HUDEP-2 (cell line): ENCODE measurements around the gene ACADVL.

Experiments
- DNase-seq, 76 experiments: peaks; one replicate each; lab custom pipeline; 2025; ENCODE audit not compliant: unreplicated experiment in 76 of 76; lab: John Stamatoyannopoulos, UW

Gene ACADVL

DNA sequence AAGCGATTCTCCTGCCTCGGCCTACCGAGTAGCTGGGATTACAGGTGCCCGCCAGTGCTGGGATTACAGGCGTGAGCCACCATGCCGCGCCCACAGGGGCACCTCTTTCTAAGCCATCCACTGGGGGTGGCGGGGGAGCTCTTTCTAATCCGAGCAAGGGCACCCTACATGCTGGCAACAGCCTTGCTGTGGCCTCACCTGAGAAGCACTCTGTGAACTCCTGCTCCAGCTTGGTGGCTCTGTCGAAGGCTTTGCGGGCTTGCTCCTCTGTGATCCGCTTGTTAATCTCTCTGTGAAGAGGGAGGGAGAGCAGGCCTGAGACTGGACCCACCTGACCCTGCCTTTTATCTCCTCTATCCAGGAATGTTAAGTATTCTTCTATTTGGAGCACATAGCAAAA, 28.7 kb upstream of the ACADVL start:
- DNase-seq = no peak

DNA sequence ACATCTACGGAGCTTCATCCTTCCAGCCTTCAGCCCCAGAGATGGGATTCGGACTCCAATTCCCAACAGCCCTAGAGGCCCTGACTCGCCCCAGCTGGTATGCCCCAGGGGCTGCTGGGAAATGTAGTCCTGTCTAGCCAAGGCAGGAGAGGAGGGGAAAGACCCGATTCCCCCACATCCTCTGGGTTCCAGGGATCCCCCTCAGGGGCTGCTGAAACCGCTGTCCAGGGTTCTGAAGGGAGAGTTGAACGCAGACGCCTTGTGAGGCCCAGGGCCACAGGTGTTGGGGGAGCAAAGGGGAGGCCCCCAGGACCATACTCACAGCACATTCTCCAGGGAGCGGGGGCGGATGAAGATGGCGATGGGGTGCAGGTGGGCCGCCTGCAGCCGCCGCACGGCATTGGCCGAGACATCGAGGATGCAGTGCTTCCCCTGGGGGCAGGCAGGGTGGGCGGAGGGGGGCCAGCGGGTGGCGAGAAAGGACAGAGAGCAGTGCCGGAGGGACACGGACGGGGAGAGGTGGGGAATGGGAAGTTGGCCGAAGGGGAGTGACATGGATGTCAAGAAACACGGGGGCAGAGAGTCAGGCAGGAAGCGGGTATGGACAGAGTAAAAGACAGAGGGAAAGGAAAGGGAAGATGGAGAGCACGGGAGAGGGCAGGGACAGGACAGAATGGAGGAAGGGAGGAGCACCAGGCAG, 28.0 kb upstream of the ACADVL start:
- peak in 14 of 76 experiments; percentile 3 to 32 (median 10) for DNase-seq

DNA sequence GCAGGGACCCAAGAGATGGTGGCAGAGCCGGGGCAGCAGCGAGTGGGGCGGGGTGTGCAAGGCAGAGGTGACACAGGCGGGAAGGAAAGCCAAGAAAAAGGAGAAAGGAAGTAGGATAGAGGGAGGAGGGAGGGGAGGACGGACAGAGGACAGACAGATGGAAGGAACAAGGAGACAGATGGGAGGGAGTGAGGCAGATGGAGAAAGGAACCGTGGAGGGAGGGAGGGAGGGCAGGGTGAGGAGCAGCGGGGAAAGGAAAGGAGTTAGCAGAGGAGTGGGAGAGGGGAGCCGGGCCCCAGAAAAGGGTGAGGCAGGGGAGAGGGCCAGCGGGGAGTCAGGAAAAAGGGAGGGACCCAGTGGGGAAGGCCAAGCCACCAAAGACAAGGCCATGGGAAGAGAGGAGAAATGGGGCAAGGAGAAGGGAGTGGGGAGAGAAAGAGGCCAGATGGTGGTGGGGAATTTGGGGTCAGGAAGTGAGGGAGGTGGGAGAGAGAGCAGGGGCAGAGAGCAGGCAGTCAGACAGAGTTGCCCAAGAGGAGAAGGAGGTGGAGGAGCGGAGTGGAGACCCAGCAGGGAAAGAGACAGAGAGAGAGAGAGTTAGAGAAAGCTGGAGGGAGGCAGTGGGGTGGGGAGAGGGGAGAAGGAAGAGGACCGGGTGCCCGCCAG, 27.3 kb upstream of the ACADVL start:
- DNase-seq = no peak

DNA sequence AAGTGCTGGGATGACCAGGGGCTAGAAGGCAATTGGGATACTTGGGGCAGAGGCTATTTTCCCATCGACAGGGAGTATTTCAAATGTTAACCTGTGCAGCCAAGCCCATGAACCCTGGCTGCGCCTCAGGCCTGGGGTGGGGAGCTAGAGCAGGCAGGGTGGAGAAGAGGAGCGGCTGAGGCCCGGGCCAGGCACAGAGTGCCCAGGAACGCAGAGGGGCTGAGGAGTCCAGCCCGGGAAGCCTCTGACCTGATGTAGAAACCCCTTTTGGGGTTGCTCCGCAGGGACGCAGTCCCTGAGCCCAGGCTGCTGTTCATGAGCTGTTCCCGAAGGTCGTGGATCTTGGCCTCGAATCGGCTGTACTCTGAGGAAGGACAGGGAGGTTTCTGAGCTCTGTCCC, 23.8 kb upstream of the ACADVL start:
- DNase-seq = no peak

DNA sequence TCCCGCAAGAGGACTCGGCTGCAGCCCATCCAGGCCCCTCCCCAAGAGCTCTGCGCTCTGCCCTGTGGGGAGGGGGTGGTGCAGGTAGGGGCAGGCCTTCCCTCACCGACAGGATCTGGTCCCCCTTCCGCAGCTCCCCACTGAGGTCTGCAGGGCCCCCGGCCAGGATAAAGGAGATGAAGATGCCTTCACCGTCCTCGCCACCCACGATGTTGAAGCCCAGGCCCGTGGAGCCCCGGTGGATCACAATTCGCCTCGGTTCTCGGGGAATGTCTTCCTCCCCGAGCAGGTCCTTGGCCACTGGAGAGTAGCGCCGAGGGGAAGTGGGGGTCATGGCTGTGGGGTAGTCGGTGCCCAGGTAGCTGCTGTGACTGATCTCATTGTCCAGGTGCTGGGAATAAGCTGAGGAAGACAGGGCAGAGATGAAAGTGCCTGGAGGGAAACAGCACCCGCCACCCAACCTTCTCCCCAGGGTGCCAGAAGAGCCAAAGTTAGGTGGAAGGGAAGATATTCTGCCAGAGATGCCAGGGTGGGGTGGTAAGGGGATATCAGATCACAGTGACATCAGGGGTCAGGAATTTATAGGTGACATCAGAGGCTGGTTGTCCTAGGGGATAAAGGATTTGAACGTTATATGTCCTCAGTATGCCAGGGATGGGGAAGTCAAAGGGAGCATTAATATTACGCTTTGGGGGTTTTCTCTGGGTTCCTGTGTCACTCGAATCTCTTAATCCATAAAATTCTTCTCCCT, 22.9 kb upstream of the ACADVL start:
- DNase-seq = no peak

DNA sequence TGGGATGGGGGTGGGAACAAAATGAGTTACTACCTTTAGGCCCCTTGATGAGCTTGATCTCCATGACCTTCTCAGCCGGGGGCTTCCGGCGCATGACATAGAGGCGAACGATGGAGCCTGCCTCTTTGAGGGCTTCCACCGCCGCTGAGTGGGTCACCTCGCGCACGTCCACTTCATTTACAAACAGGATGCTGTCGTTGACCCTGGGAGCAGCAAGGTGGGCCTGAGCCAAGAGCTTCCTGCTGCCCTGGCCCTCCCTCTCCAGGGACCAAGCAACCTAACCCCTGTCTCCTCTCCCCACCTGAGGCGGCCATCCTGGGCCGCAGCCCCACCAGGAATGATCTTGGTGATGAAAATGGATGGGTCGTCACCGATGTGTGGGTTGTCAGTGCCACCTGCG, 16.3 kb upstream of the ACADVL start:
- no peak for DNase-seq

DNA sequence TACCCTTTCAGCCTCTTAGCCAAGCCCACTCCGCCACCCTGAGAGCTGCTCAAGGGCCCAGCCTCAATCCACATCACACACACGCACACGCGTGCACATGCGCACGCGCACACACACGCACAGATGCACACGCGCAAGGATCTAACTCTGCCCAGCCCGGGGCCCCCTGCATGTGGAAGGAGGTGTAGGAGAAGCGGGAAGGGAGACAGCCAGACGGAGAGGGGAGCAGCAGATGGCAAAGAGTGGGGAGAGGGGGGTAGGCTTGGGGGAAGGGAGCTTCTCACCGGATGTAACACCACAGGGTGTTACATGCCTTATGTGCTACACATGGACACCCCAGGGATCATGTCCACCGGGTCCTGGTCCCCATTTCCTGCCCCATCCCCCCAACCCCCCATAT, 15.4 kb upstream of the ACADVL start:
- no peak for DNase-seq

DNA sequence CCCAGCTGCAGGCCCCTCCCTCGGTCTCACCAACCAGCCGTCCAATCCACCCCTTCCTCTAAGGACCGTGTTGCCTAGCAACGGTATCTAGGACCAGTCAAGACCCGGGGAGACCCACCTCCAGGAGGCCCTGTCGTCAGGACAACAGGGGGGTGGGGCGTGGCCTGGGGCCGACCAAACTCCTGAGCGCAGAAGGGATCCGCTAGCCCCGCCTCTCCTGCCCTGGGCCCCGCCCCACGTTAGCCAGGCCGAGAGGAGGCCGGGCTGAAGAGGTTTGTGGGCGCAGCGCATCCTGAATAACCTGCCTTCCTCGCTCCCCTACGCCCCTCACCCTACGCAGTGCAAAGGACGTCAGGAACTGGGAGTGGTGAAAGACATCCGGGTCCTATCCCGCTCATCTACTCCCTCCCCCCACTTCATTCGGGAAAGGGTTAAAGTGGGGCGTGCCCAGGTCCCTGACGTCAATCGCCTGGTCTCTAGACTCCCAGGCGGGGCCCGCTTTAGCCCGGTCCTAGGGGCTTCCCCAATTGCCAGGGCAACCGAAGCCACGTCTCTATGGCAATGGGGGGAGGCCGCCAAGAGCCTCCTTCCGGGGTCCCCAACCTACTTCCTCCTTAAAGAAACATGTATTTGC, 14.8 kb upstream of the ACADVL start:
- DNase-seq = peak in 23 of 76 experiments; percentile 5 to 64 (median 23)

DNA sequence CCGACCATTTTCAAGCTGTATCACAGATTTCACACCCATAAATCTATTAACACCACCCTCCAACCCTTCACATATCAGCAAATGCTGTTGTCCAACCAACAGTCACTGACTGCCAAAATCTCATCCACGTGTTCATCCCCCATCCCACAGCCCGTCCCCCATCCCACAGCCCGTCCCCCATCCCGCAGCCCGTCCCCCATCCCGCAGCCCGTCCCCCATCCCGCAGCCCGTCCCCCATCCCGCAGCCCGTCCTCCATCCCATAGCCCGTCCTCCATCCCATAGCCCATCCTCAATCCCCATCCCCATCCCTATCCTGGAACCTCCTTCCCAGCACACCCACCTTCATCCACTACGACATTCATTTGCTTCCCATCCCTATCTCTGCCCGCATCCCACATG, 14.2 kb upstream of the ACADVL start:
- no peak for DNase-seq

DNA sequence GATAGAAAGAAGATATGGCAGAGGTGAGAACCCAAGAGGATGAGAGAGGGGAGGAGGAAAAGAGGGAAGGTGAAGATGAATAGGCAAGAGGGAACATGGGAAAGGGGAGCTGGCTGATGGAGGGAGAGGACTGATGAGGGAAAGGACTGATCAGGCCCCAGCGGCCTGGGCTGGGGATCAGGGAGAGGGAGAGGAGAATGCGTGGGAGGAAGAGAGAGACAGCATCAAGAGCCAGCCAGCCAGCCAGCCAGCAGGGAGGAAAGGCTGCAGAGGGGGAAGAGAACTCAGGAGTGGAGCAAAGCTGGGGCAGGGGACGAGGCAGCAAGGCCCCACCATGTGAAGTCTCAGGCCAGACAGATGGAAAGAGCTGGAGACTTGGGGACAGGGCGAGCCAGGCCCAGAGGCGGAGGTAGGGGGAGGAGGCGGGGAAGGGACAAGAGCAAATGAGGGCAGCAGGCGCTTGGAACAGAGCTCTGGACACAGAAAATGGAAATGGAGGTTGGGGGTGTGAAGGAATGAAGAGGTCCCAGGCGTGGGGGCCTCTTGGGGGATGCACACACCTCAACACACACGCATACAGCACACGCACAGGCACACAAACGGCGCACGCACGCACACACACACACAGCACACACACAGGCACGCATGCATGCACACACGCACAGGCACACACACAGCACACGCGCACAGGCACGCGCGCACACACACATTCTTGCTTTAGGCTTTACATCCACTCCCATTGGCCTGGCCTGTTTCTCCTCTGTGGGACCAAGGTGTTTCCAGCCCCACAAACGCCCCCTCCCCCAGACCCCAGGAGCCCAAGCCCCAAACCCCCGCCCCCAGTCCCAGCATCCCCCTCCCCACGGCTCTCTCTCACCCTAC, 12.4 kb upstream of the ACADVL start:
- no peak for DNase-seq

DNA sequence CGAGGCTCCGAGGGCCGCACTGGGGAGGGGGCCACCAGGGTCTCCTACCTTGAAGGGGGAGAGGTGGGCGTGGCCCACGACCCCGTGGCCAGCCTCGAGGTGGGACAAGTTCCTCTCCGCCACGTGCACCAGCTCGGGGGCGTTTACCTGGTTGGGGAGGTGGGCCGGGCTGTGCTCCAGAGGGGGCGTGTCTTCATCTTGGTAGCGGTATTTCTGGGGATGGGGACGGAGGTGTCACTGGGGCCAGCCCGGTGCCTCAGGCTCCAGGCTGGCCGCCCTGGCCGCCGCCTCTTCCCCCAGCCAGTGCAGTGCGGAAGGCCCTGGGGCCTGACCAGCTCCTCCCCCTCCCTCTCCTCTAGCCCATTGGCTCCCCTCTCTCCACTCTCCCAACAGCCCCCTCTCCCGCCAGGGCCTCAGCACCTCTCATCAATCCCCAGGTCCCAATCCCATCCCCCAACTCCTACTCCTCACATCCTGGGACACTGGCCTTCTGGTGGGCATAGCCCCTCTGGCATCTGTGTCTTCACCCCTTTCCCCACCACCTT, 11.6 kb upstream of the ACADVL start:
- no peak for DNase-seq

DNA sequence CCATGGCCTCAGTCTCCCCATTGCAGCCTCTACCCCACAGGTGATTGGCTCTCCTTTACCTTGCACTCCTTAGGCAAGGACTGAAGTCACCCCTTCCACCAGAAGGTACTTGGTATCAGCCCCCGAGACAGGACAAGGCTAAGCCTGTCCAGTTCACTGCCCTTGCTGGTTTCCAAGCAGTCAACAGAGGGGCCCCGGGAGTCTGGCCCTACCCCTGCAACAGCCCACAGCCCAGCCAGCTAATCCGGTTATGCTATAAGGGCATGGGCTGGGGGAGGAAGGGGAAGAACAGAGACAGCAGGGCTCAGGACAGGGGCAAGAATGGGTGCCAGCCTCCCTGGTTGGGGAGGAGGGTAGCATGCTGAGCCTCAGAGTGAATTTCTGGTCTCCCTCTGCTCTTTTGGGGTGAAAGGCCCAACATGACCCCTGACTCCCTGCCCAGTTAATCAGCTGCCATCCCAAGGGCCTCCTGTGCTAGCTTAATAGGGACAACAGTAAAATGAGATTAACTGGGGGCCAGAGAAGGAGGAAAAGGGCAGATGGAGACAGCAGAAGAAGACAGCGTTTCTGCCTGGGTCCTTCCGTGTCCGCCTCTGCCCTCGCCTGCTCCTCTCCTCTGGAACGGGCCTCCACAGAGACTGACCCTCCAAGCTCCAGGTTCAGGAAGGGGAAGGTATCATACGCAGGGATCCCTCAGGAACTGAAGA, 10.8 kb upstream of the ACADVL start:
- no peak for DNase-seq

DNA sequence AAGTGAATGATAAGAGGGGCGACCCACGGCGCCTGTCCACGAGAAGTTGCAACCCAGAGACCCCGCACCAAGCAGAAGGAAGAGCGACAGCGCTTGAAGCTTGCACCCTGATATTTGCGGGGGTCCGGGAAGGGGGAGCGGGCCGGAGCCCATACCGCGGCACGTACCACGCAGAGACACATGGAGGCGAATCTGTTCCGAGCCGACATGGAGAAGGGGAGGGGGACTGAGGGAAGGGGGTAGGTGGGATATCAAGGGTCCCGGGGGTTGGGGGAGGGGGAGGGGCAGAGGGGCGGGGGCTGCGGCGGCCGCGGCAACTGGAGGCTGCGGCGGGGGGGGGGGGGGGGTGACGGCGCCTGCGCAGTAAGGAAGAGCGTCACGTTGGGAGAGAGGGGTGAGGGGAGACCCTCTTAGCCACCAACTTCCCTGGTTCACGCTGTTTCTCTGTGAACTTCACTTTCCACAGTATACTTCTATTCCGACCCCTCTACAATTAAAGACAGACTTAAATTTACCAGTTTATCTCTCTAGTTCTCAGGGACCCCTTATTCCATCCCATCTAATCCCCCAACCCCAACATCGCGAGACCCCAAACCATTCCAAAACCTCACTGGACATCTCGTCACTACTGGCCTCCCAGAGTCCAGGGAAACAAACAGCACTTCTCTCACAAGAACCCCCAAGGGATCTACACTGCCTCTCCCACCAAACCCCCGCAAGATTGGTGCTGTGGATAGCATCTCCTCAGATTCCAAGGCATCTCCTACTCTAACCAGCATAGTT, 8.1 kb upstream of the ACADVL start:
- DNase-seq = no peak

DNA sequence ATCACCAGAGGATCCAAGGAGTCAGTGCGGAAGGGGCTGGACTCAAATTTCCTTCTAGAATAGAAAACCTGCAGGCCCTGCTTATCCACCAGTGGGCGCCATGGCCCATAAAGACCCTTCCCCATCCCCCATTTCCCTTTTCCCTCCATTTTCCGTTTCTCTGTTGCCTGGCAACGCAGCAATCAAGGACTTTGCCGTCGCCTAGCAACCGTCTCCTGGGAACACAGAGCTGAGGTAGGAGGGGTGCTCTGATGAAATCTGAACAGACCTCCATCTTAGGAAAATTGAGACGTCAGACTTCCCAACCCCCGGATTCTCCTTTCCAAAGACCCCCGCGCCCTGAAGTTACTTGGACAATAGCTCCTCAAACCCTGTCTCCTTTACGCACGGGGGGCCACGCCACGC, 5.8 kb upstream of the ACADVL start:
- peak in 39 of 76 experiments; percentile 17 to 77 (median 61) for DNase-seq

DNA sequence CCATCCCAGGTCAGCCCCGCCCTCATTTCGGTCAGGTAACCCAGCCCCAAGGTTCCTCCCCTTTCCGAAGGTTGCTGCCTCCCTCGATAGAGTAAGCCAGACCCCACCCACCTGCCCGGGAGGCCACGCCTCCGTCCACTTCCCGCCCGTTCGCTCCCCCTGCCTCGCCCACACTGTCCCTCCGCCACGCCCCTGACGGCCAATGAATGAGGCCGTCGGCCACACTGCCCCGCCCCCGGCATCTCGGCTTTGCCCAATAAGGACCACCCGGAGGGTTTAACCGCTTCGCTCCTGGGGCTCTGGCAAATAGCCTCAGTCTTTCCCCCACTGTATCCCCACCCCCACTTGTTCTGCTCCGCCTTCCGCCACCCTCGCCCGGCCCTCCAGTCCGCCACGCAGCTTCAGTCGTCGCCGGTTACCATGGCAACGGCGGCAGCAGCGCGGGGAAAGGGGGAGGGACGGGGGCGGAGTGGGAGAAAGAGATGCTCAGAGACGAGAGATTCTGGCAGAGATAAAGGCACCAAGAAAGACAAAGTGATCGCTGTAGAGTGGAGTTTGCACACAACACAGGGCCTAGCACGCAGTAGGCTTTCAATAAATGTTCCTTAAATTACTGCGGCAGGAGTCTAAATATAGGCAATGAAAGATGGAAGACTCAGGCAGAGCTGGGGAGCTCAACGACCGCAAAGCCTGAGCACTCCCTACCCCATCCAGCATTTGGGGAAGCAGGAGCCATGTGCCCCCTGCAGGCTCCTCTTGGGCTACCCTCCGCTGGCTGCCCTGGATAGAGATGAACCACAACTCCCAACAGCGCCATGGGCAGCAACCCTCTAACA, 5.2 kb upstream of the ACADVL start:
- DNase-seq = peak; percentile 53 to 99 (median 96)

DNA sequence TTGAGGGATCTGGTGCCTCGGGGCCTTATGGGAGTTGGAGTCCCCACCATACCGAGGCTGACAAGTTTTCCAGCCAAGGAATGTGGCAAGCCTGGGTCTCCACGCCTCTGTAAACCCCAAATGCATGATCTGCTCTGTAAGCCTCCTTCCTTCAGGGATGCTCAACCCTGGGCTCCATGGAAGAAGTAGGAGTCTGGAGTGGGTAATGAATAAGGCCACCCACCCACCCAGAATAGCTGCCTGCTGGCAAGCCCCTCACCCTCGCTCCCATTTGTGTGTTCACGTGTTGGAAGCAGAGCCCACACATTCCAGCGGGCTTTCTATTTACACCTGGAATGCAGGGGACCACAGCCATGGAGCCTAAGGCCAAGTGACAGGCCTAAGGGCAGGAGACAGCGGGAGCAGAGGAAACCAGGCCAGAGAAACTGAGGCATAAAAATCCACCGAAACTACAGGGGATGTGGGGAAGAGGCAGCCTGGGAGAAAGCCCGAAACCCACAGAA, 4.6 kb upstream of the ACADVL start:
- DNase-seq = no peak

DNA sequence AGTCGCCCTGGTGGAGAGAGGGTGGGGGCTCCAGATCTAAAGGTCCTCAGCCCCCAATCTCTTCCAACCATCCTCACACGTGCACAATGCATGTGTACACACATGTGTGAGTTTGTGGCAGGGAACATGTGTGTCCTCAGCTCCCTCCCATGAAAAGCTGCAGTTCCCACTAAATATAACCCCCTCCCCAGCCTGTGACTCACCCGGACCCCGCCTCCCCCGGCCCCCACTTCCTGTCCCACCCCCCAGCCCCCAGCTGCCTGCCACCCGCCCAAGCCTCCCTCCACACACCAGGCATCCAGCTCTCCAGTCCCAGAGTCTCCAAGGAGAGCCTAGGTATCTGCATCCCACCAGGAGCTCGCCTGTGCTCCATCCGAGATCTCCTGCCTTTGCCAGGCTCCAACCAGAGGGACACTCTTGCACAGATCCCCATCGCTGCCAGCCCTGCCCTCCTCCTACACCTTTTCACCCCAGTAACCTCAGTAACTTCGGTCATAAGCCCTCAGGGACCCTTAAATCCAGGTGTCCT, 4.0 kb upstream of the ACADVL start:
- no peak for DNase-seq
